HG03159 (cell line): ENCODE results near the gene MCL1.
"Not testable (repeated sequence)": the region's sequence is repeated elsewhere in the genome, so short reads cannot be mapped to it uniquely, and the experiment has no call there.

Experiments used
- ATAC-seq: cut with Tn5 transposase; IDR thresholded peaks from one replicate; pipeline ENCODE4 v1.9.1; 2021; ENCODE audit warnings: mild to moderate bottlenecking, moderate library complexity; ENCODE audit not compliant: unreplicated experiment

The MCL1 gene

DNA sequence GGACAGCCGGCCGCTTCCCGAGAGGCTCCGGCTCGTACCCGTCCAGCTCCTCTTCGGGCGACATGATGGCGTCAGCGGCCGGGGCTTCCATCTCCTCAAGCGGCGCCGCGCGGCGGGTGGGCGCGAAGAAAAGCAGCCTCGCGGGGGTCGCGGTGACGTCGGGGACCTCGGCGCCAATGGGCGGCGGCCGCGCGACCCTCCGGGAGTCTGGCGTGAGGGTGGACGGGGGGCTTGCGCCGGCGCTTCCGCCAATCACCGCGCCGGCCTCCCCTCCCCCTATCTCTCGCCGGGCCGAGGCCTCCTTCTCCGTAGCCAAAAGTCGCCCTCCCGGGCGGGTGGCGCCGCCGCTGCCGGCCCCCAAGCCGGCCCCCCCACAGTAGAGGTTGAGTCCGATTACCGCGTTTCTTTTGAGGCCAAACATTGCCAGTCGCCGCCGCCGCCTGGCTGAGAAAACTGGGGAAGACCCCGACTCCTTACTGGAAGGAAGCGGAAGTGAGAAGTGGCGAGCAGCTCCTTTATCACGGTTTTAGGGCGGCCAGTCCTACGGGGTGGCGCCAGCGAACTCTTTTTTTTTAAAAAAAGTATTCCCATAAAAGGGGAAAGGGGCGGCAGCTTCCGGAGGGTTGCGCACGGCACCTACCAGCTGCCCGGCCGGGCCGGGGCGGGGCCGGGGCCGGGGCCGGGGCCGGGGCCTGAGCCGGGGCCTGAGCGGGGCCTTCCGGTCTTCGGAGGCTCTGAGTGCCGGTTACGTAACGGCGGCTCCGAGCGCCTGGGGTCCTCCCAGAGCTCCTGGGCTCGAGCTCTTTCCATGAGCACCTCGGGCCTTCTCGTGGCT lies at the start of gene MCL1:
Gene MCL1, minus strand, starts transcription at position 501 of the 835 bp plus-strand sequence. Its CDS starts 80 bp downstream, at position 421.
- peak; percentile 84 for ATAC-seq

DNA sequence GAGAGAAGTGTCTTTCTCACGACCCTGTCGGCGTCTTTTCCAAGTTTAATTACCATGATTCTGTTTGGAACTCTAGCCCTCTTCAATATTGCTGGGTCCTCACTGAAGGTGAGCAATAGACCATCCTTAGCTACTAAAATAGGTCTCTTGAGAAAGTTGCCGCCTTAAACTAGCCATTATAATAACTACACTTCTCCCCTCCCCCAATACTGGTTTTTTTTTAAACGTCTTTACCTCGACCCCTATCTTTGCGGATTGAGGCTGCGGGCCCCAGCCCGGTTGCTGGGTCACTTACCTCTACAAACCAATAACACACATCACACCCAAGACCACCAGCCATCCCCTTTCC lies 49.3 kb upstream of the MCL1 start:
- no peak for ATAC-seq

DNA sequence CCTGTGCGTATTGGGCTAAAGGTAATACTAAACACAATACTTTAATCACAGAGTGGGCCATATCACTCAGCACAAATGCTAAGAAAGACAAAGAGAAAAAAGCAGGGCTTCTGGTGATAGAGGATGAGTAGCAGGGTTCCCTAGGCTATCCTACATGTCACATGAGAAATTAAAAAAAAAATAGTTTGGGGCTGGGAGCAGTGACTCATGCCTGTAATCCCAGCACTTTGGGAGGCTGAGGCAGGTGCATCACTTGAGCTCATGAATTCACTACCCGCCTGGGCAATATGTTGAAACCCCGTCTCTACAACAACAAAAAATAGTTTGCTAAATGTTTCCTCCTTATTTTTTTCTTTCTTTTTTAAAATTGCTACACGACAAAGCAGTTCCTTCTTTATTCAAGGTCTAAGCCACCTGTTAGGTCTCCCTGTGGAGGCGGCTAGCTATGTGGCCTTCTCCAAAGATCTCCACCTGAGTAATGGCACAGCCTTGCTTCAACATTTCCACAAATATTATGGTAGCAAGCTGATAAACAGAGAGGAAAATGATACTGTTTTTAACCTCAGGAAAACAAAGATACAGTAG lies 48.5 kb upstream of the MCL1 start:
- no peak for ATAC-seq

DNA sequence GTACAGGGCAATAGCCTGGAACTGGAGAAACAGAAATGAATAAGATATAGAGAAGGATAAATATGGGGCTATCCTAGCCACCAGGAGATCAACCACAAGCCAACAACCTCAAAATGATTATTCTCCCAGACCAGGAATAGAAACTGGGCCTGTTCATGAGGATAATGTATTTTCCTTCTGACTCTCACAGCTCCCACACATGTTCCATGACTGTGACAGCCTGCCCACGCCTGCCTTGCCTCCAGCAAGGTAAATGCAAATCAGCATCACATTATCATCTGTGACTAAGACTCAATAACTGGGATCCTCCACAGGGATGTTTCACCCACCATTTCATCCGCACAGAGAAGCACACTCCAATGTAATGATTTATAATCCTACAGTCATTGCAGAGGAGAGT lies 46.7 kb upstream of the MCL1 start:
- no peak for ATAC-seq

DNA sequence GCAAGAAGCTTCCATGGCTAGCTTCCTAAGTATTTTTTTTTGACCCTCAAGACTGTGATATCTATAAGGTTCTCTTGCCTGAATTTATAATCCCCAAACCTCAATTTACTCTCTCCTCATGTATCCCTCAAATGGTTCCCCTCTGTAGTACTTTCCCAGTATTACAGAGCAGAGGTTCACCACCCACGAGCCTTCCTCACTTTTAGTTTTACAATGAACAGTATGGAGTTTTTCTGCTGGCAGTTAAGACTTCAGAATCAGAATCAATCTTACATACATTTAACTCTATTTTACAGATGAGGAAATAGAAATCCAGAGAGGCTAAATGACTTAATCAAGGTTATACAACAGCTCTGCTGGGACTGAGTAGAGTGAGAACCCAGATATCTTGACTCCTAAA lies 45.1 kb upstream of the MCL1 start:
- ATAC-seq: not testable (repeated sequence)

DNA sequence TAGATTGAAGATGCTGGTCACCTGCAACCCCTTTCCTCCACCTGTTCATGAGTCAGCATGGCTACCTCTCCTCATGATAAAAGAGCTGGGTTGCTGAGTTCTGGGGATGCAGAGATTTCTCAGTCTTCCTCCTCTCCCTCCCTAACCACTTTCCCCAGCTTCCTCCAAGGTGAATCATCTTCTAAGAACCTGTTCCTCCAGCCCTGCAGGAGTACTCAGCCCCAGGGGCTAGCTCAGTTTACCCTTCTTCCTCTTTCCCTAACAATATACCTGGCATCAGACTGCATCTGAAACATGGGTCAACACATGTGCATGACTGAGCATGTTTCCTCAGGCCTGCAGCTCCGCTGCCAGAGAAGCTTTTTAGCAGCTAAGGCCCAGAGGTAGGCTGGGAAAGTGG lies 44.7 kb upstream of the MCL1 start:
- not testable (repeated sequence) for ATAC-seq

DNA sequence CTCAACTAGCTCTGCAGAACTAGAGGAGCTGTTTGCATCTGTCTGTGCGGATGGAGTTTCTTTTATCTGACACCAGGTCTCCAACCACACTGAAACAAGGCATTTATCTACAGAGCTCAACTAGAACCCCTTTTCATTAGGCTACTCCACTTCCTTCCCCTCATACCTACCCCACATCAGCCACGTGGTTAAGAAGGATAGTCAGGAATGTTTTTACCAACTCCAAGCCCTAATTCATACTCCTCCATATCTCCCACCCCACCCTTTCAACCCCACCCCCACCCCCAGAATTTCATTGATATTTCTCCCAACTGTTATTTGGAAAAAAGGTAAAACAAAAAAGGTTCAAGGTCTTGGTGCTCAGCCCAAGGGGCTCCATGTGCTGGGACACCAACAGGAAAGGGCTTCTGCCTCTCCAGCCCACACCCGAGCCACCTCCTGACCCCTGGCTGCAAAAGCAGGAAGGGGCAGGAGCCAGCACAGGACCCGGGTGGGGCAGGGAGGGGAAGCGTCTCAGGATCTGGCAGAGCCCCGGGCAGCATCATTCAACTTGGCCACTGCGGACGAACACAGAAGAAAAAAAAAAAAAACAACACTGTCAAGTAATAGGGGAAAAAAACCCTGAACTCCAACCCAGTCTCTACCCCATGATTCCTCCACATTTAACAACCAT lies 43.0 kb upstream of the MCL1 start:
- ATAC-seq: no peak

DNA sequence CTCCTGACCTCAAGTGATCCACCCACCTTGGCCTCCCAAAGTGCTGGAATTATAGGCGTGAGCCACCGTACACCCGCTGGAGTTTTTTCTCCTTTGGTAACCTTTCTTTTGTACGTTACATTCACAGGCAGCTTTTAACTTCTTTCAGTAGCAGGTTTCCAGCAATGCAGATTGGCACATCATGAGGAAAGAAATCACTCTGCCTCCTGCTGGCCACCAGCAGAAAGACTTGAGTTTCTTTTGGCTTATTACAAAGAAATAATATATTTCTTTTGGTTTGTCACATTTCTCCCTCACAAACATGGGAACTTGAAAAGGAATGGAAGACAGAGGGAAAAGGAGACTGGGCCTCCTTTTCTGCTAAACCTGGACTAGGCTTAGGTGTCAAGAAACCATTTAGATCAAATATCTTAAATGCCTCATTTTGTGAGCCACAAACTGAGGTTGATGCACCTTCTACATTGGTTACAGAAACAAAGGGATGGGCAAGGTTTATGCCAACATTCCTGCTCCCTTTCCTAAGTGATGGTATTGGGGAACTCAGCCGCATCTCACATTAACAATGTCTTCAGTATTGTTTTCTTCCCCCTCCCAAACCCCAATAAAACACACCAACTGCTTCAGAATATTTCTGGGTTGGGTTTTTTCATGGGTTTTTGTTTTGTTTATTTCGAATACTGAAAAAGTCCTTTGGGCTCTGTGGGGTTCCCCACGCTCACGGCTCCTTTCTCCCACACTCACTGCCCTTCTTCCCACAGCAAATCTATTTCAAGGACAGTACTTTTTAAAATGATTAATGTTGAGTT lies 42.3 kb upstream of the MCL1 start:
- ATAC-seq: no peak

DNA sequence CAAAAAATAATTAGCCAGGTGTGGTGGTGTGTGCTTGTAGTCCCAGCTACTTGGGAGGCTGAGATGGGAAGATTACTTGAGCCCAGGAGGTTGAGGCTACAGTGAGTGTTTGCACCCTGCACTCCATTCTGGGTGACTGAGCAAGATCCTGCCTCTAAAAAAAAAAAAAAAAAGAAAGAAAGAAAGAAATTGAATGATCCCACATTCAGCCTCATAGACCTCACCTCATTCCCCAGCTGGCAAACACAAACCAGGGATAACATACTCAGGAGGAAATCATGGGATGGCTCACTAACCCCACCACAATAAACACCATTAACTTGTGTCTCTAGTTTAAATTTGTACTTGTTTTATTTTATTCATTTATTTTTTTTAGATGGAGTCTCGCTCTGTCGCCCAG lies 41.5 kb upstream of the MCL1 start:
- no peak for ATAC-seq

DNA sequence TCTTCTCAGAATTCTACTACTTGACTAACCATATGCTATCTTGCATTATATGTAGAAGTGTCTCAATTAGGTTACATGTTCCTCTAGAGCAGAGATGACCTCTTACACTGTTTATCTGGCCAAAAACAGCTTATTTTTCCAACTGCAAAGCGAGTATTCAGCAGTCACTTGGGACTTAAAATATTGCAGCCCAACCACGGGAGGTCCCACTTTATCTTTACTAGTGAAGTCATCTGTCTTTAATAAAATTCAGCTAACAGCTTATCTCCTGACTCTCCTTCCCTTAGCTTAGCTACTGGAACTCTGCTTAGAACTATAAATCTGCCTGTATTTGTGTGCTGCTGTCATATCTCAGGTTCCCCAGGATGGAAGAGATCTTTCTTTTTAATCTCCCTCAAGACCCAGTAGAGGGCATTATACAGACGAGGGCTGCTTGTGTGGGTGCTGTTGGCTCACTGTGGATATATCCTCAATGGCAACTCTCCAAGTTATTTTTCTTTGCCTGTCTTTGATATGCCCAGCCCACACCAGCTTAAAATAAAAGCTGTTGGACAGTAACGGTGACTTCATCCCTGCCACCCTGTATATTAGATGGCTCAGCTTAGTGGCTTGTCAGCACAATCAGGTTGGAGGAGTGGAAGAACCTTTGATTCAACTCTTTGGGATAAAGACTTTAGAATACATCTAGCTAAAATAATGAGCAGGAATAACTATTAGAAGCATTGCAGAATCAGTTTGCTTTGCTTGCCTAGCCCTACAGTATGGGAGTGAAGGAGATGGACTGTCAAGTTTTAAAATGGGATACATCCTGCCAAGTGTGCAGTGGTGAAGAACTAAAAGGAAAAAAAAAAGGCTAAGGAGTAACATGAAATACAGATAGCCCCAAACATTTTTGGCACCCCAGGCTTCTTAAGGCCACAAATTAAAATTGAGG lies 40.4 kb upstream of the MCL1 start:
- ATAC-seq: no peak

DNA sequence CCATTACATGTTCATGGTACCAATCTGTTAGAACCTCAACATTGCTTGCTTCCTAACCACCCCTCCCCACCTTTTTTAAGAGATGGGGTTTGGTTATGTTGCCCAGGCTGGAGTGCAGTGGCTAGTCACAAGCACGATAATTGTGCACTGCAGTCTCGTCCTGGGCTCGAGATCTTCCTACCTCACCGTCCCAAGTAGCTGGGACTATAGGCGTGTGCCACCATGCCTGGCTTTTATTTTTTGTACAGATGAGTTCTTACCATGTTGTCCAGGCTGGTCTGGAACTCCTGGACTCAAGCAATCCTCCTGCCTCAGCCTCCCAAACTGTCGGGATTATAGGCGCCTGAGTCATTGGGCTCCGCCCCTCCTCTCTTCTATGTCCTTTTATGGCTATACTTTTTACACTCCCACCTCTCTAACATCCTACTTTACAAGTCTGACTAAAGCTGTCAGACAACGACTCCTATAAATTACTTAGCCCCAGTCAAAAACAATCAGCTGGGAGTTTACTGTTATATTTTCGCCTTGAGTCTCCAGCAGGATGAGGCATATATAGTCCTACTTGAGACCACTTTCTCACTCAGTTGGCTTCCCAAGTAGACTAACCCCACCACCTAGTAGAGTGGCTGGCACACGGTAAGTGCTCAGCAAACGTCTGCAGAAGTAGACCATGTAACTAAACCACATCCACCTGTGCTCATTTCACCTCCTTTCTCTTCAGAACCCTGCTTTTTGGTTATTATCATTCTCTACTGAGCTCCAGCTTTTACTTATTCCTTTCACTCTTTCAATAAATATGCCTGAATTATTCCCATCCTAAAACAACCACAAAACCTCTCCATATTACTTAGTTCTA lies 36.2 kb upstream of the MCL1 start:
- no peak for ATAC-seq

DNA sequence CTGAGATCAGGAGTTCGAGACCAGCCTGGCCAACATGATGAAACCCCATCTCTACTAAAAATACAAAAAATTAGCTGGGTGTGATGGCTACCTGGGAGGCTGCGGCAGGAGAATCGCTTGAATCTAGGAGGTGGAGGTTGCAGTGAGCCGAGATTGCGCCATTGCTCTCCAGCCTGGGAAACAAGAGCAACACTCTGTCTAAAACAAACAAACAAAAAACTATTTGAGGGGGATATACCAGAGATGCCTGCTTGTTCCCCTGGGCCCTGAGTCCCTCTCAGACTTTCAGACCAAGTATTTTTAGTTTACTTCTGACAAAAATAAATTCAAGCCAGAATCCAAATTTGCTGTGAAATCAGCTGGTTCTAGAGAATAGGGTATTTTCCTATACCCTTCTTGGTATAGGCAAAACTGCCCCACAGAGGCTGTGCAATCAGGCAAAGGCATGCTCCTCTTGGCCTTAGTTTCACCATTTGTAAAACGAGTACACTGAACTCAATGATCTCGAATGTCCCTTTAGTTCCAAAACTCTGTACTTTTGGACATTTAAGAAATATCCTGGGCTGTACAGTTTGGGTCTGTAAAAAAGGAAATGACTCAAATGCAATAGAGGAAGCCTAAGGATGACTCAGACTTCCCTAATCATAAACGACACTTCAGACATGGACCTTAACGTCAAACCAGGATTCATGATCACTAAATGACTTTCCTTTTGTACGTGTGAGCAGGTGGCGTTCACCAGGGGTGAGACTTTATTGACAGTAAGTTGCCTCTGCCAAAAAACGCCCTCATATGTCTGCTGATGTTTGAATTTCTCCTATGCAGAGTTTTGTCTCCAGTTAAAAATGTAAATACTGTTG lies 33.9 kb upstream of the MCL1 start:
- no peak for ATAC-seq

DNA sequence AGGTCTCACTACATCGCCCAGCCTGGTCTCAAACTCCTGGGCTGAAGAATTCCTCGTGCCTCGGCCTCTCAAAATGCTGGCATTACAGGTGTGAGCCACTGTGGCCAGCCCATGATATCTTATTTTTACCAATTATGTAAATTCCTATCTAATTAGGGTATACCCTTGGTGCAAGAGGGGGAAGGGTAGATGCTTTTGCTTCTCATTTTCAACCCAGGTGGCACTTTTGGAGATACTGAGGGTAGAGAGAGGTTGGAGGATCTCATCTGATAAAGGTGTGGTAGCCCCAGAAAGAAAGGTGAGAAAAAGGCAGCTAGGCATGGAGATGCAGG lies 32.6 kb upstream of the MCL1 start:
- no peak for ATAC-seq

DNA sequence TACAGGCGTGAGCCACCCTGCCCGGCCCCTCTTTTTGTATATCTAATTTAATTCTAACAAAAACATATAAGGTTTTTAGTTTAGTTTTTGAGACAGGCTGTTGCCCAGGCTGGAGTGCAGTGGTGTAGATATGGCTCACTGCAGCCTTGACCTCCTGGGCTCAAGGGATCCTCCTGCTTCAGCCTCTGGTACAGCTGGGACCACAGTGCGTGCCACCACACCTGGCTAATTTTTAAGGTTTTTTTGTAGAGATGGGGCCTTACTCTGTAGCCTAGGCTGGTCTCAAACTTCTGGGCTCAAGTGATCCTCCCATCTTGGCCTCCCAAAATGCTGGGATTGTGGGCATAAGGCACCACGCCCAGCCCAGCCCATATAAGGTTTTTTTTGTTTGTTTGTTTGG lies 31.2 kb upstream of the MCL1 start:
- no peak for ATAC-seq

DNA sequence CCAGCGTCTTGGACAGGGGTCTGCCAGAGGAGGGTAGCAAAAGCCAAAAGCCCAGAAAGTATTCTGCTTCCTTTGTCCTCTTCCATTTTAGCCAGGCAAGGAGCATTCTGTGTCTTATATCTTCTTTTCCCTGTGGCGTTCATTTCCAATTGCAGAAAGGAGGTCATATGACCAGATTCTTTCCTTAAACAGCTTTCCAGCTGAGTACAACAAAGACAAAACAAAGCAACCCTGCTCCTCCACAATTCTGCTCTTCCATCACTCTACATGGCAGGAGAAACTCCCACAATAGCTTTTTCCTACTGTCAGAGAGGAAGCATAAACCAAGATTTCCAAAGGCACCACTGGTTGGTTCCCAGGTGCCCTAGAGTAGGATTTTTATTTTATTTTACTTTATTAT lies 30.3 kb upstream of the MCL1 start:
- no peak for ATAC-seq

DNA sequence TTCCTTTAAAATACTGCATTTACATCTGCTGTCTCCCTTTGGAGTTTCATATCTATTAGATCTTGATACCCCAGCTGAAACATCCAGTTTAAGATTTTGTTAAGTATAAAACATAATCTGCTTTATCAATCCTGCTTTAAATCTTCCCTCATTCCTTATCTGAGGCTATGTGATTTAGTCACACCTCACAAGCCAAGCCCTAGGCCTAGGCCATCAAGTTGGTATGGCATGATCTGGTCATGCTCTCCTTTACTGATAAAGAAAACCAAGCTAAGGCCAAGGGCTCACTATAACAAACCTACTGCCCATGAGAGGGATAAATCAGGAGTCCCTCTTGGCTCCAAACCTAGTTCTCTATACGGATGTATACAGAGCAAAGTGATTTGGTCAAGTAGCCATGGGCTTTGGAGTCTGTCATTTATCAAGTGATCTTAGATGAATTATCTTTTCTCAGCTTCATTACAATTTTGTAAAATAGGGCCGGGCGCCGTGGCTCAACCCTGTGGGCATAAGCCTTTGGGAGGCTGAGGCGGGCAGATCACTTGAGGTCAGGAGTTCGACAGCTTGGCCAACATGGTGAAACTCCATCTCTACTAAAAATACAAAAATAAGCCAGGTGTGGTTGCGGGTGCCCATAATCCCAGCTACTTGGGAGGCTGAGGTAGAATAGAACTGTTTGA lies 27.2 kb upstream of the MCL1 start:
- no peak for ATAC-seq

DNA sequence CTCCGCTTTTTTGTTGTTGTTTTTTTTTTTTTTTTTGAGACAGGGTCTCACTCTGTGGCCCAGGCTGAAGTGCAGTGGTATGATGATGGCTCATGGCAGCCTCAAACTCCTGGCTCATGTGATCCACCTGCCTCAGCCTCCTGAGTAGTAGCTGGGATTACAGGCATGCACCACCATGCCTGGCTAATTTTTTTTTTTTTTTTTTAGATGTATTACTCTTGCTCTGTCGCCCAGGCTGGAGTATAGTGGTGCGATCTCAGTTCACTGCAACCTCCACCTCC lies 26.0 kb upstream of the MCL1 start:
- ATAC-seq: not testable (repeated sequence)

DNA sequence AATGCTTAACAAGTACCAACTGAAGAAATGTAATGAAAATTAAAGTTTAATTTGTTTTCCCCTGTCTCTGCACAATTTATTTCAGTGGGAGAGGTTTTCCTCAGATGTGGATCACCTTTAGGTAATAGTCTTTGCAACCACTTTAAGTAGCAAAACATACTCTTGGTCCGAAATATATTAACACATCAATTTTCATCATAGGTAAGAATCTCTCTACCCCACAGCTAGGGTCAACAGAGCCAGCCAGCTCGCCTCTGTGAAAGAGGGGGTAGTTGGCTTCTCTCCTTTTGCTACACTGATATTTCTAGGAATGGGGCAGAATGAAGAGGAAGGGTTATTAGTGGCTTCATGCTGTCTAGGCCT lies 24.8 kb upstream of the MCL1 start:
- no peak for ATAC-seq
